H1 (cell line): Measurements from ENCODE around the gene RGS6. TPM values are rescaled to one million over a fixed set of nuclear protein-coding genes. Genes with fewer than 3 reads are reported as not detected.

Source experiments
- CTCF ChIA-PET: fragments of 300-600 bp; sonication (Branson Sonifier 250); formaldehyde crosslinking; loops from one replicate; lab custom pipeline; 2021; ENCODE audit not compliant: partially characterized antibody; lab: Charles Lee
- POLR2A ChIA-PET: fragments of 300-600 bp; sonication (Branson Sonifier 250); formaldehyde crosslinking; loops from one replicate; lab custom pipeline; 2021; ENCODE audit warnings: inconsistent platforms; ENCODE audit not compliant: partially characterized antibody; lab: Charles Lee
- DNase-seq, 2 experiments: peaks; one replicate each; pipeline versions ENCODE4 v3.0.0 to v3.0.0-alpha.2; 2010 to 2022; ENCODE audit warnings: low spot score in 2 of 2, low read depth in 1 of 2, mixed read lengths in 1 of 2
- FAIRE-seq: peaks from 2 replicates; lab custom pipeline; 2011; peaks lifted over from hg19 to GRCh38; lab: Jason Lieb, UNC
- H2AFZ ChIP-seq: 2 replicates; pipeline ENCODE4 v1.8.1; 2012; ENCODE audit warnings: low read length, inconsistent platforms
- H2AK5ac ChIP-seq: 2 replicates; pipeline ENCODE4 v1.6.1; 2013; ENCODE audit warnings: low read depth, low read length
- H2BK120ac ChIP-seq: replicated peaks from 2 replicates; pipeline ENCODE3; 2013; ENCODE audit warnings: low read depth, low read length, inconsistent platforms
- H2BK12ac ChIP-seq: 2 replicates; pipeline ENCODE4 v1.6.1; 2013; ENCODE audit warnings: low read depth, low read length
- H2BK15ac ChIP-seq: 2 replicates; pipeline ENCODE4 v1.6.1; 2013; ENCODE audit warnings: low read length
- H2BK20ac ChIP-seq: 2 replicates; pipeline ENCODE4 v1.6.1; 2013; ENCODE audit warnings: low read length
- H2BK5ac ChIP-seq: 2 replicates; pipeline ENCODE4 v1.6.1; 2013; ENCODE audit warnings: low read depth, low read length
- H3K14ac ChIP-seq: 2 replicates; pipeline ENCODE4 v1.6.1; 2013; ENCODE audit warnings: inconsistent platforms; ENCODE audit not compliant: insufficient read length
- H3K18ac ChIP-seq: 2 replicates; pipeline ENCODE4 v1.6.1; 2013; ENCODE audit warnings: low read length; ENCODE audit errors: extremely low read depth
- H3K23ac ChIP-seq: 2 replicates; pipeline ENCODE4 v1.6.1; 2013; ENCODE audit warnings: inconsistent platforms; ENCODE audit not compliant: insufficient read length
- H3K23me2 ChIP-seq: 2 replicates; pipeline ENCODE4 v1.6.1; 2013; ENCODE audit warnings: low read depth, low read length
- H3K27ac ChIP-seq: 2 replicates; pipeline ENCODE4 v1.6.1; 2011; ENCODE audit warnings: low read depth, low read length, inconsistent platforms
- H3K27me3 ChIP-seq, 4 experiments: replicated peaks in 1 of 4; 1 replicate in 1 of 4; 2 replicates in 3 of 4; pipeline versions ENCODE4 v1.6.1 to v1.8.1; 2011 to 2013; ENCODE audit warnings: low read length in 3 of 4, mild to moderate bottlenecking in 3 of 4, inconsistent platforms in 2 of 4, mixed read lengths in 2 of 4, moderate library complexity in 1 of 4; ENCODE audit not compliant: control insufficient read depth in 3 of 4, insufficient read depth in 3 of 4; ENCODE audit errors: extremely low read depth in 1 of 4
- H3K36me3 ChIP-seq, 4 experiments: 2 replicates each; pipeline versions ENCODE4 v1.6.1 to v1.8.1; 2011 to 2013; ENCODE audit warnings: mild to moderate bottlenecking in 4 of 4, low read length in 3 of 4, moderate library complexity in 2 of 4, control low read depth in 1 of 4, inconsistent platforms in 1 of 4; ENCODE audit not compliant: insufficient read depth in 4 of 4, control insufficient read depth in 2 of 4
- H3K4ac ChIP-seq: replicated peaks from 2 replicates; pipeline ENCODE3; 2013; ENCODE audit warnings: low read length, low read depth, mixed read lengths, inconsistent platforms; ENCODE audit not compliant: insufficient read length
- H3K4me1 ChIP-seq, 4 experiments: replicated peaks in 1 of 4; 1 replicate in 1 of 4; 2 replicates in 3 of 4; pipeline versions ENCODE4 v1.6.1 to v1.8.1; 2011 to 2013; ENCODE audit warnings: low read length in 3 of 4, inconsistent platforms in 2 of 4, mixed read lengths in 1 of 4; ENCODE audit not compliant: insufficient read depth in 4 of 4, control insufficient read depth in 3 of 4
- H3K4me2 ChIP-seq, 2 experiments: 2 replicates each; pipeline versions ENCODE4 v1.6.1 to v1.8.1; 2011 to 2013; ENCODE audit warnings: low read depth in 2 of 2, low read length in 2 of 2, control low read depth in 1 of 2, inconsistent platforms in 1 of 2, mild to moderate bottlenecking in 1 of 2; ENCODE audit not compliant: insufficient read depth in 1 of 2
- H3K4me3 ChIP-seq, 4 experiments: fragments of 200-600, 300-600 bp in 1 of 4; sonication (generic), shearing (Covaris generic), sonication (Bioruptor Twin) in 1 of 4; 2 replicates each; pipeline versions ENCODE4 v1.5.1 to v1.8.1; 2011 to 2016; ENCODE audit warnings: low read length in 4 of 4, low read depth in 3 of 4, control low read depth in 2 of 4, inconsistent platforms in 2 of 4, mild to moderate bottlenecking in 2 of 4, mixed read lengths in 1 of 4, moderate library complexity in 1 of 4; ENCODE audit not compliant: insufficient read depth in 2 of 4; ENCODE audit errors: extremely low read depth in 1 of 4
- H3K56ac ChIP-seq: replicated peaks from 2 replicates; pipeline ENCODE3; 2013; ENCODE audit warnings: low read depth, mild to moderate bottlenecking, mixed read lengths, low read length, inconsistent platforms; ENCODE audit not compliant: insufficient read length
- H3K79me1 ChIP-seq: 2 replicates; pipeline ENCODE4 v1.6.1; 2013; ENCODE audit warnings: low read depth, low read length, control low read depth
- H3K79me2 ChIP-seq, 2 experiments: 2 replicates each; pipeline versions ENCODE4 v1.6.1 to v1.8.1; 2012 to 2013; ENCODE audit warnings: low read length in 2 of 2, mild to moderate bottlenecking in 2 of 2, inconsistent platforms in 1 of 2; ENCODE audit not compliant: insufficient read depth in 2 of 2, control insufficient read depth in 1 of 2
- H3K9ac ChIP-seq, 4 experiments: replicated peaks in 1 of 4; 1 replicate in 1 of 4; 2 replicates in 3 of 4; pipeline versions ENCODE4 v1.6.1 to v1.8.1; 2011 to 2013; ENCODE audit warnings: low read depth in 3 of 4, low read length in 3 of 4, control low read depth in 2 of 4, mild to moderate bottlenecking in 2 of 4, moderate library complexity in 2 of 4, inconsistent platforms in 1 of 4; ENCODE audit errors: extremely low read depth in 1 of 4
- H3K9me3 ChIP-seq, 2 experiments: 2 replicates each; pipeline versions ENCODE4 v1.6.1 to v1.8.1; 2012 to 2013; ENCODE audit warnings: mild to moderate bottlenecking in 2 of 2, moderate library complexity in 2 of 2, control low read depth in 1 of 2, inconsistent platforms in 1 of 2, low read depth in 1 of 2, low read length in 1 of 2, mixed read lengths in 1 of 2; ENCODE audit not compliant: insufficient read depth in 2 of 2
- H4K20me1 ChIP-seq, 2 experiments: replicated peaks in 1 of 2; 2 replicates each; pipeline versions ENCODE3 to v1.8.1; 2011 to 2013; ENCODE audit warnings: inconsistent platforms in 2 of 2, low read length in 2 of 2, mild to moderate bottlenecking in 1 of 2; ENCODE audit not compliant: insufficient read depth in 2 of 2, control insufficient read depth in 1 of 2
- H4K5ac ChIP-seq: 2 replicates; pipeline ENCODE4 v1.6.1; 2013; ENCODE audit warnings: low read length, low read depth, mixed read lengths, inconsistent platforms; ENCODE audit not compliant: insufficient read length
- H4K8ac ChIP-seq: 2 replicates; pipeline ENCODE4 v1.8.0; 2013; ENCODE audit warnings: mild to moderate bottlenecking, moderate library complexity, low read length, inconsistent platforms; ENCODE audit not compliant: insufficient read depth; ENCODE audit errors: extremely low read depth
- H4K91ac ChIP-seq: replicated peaks from 2 replicates; pipeline ENCODE3; 2013; ENCODE audit warnings: low read length, mixed read lengths, inconsistent platforms; ENCODE audit not compliant: insufficient read length
- CHD1 ChIP-seq: IDR thresholded peaks from 2 replicates; pipeline ENCODE4 v1.6.1; 2012; ENCODE audit warnings: low read depth, low read length, improper control_type of control experiment
- CTCF ChIP-seq, 3 experiments: IDR thresholded peaks; 1 replicate in 2 of 3; 2 replicates in 1 of 3; pipeline versions ENCODE4 v1.5.1 to v1.6.1; 2011; ENCODE audit warnings: low read length in 3 of 3, mild to moderate bottlenecking in 3 of 3, inconsistent platforms in 2 of 3, low read depth in 1 of 3, moderate library complexity in 1 of 3; ENCODE audit not compliant: insufficient read depth in 1 of 3; ENCODE audit errors: control extremely low read depth in 1 of 3
- EGR1 ChIP-seq: IDR thresholded peaks from 2 replicates; pipeline ENCODE4 v1.6.1; 2011; ENCODE audit warnings: low read depth, low read length, borderline replicate concordance
- MAFK ChIP-seq: IDR thresholded peaks from 2 replicates; pipeline ENCODE4 v1.6.1; 2012; ENCODE audit warnings: low read depth, mild to moderate bottlenecking, improper control_type of control experiment, low read length
- MAX ChIP-seq: IDR thresholded peaks from 2 replicates; pipeline ENCODE4 v1.6.1; 2012; ENCODE audit warnings: inconsistent platforms
- PHF8 ChIP-seq: fragments of 200-600 bp; sonication (generic); conservative IDR thresholded peaks from 2 replicates; pipeline ENCODE4 v1.7.1; 2012; ENCODE audit warnings: low read depth, mild to moderate bottlenecking, inconsistent platforms, low read length, moderate library complexity
- POU5F1 ChIP-seq: IDR thresholded peaks from 2 replicates; pipeline ENCODE4 v1.6.1; 2011; ENCODE audit warnings: low read depth, mild to moderate bottlenecking, low read length, moderate library complexity
- RBBP5 ChIP-seq: IDR thresholded peaks from 2 replicates; pipeline ENCODE4 v1.7.1; 2012; ENCODE audit warnings: low read depth, mild to moderate bottlenecking, inconsistent platforms, low read length, moderate library complexity, borderline replicate concordance
- SAP30 ChIP-seq: fragments of 300-600 bp; sonication (generic); IDR thresholded peaks from 2 replicates; pipeline ENCODE4 v1.7.1; 2012; ENCODE audit warnings: low read length, moderate library complexity, mild to moderate bottlenecking, inconsistent platforms; ENCODE audit not compliant: insufficient read depth, insufficient replicate concordance
- SIX5 ChIP-seq: IDR thresholded peaks from 2 replicates; pipeline ENCODE4 v1.6.1; 2011; ENCODE audit warnings: mild to moderate bottlenecking, low read depth, low read length
- SP1 ChIP-seq: IDR thresholded peaks from 2 replicates; pipeline ENCODE4 v1.6.1; 2011; ENCODE audit warnings: low read depth, low read length
- SP4 ChIP-seq: IDR thresholded peaks from 2 replicates; pipeline ENCODE4 v1.6.1; 2012; ENCODE audit warnings: low read length, inconsistent platforms
- WGBS, 2 experiments: shearing (Covaris generic) in 1 of 2; methylation state at CpG; one replicate each; pipeline versions ENCODE4 v1.1.6 to v1.1.7; 2013 to 2015; ENCODE audit warnings: low lambda C conversion rate in 2 of 2, mixed read lengths in 2 of 2, inconsistent platforms in 1 of 2, low coverage in 1 of 2, missing lambda C conversion rate in 1 of 2; ENCODE audit not compliant: insufficient replicate concordance in 2 of 2, insufficient coverage in 1 of 2, insufficient read length in 1 of 2; ENCODE audit errors: extremely low coverage in 1 of 2, missing lambda C conversion rate in 1 of 2; 5-methylcytosine and 5-hydroxymethylcytosine counted together
- polyA plus RNA-seq, 7 experiments: library from polyadenylated mRNA; depleted of rRNA in 3 of 7; stranded (reverse) in 5 of 7; unstranded in 2 of 7; fragments of >200 nt in 5 of 7; fragments of 200-250 nt in 2 of 7; gene quantifications; 1 replicate in 5 of 7; 2 replicates in 1 of 7; 4 replicates in 1 of 7; pipeline versions ENCODE4 v1.2.1 to v1.2.3, GENCODE V29; 2011 to 2013; ENCODE audit warnings: missing spikeins in 2 of 7, mixed read lengths in 2 of 7
- total RNA-seq: library from RNA; stranded (reverse); fragmentation: NEBNext Ultra II Directional; extraction: Animal tissue kit (Norgen Biotek cat#: 25700); gene quantifications from 2 replicates; pipeline ENCODE4 v1.2.1, GENCODE V29; 2021

Gene RGS6
- total and polyA plus RNA-seq, 2 of the 8 experiments (the other 6 are each of a cell fraction or from before 2014, with no cell fraction given): 0.26 to 1.1 TPM

DNA sequence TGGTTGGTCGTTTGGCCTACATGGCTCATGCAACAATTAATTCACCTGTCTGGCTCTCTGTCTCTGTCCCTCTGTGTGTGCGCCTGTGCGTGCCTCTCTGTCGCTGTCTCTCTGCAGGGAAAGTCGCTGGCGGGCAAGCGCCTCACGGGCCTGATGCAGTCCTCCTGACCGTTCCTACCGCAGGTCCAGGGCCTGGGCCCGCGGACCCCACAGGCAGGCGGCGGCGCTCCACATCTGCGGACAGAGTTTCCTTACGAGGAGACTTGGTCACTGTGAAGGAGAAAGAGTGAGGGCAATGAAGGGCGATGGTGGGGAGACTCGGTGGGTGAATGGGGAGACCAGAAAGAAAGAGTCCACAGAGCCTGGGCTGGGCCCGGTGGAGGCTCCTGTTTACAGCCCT lies 630.1 kb downstream of the RGS6 start:
- no peak overlapping the region for H2BK5ac ChIP-seq
- H4K91ac ChIP-seq: no peak overlapping the region
- H3K79me2 ChIP-seq: no peaks in the 10 kb centered on the region
- no peak overlapping the region; the same call in 1 of the 2 replicates for H4K8ac ChIP-seq
- no peak overlapping the region for H3K23ac ChIP-seq
- no peak overlapping the region for H3K4me3 ChIP-seq
- no peak overlapping the region for H2AK5ac ChIP-seq
- H4K5ac ChIP-seq: no peak overlapping the region
- no peaks in the 10 kb centered on the region for H4K20me1 ChIP-seq
- no peak overlapping the region for H2BK20ac ChIP-seq
- no peak overlapping the region for H3K4me2 ChIP-seq
- no peaks in the 10 kb centered on the region for H3K79me1 ChIP-seq
- H3K4me1 ChIP-seq: peaks cover 3 to 8% (median 5%) of the 10 kb centered on the region in 4 experiments; a peak in 4 of 7 replicates
- H3K9ac ChIP-seq: no peak overlapping the region
- 95% methylated on average over 19 of the region's 20 CpGs; no CpG with 5 or more reads in 1 of the 2 experiments for WGBS, 2 experiments
- no peak overlapping the region for H3K56ac ChIP-seq
- ChIA-PET CTCF (no interaction called here), POLR2A (interaction anchor here (1.1 kb wide), 1 partner anchor 15 kb away, joined by 3 read pairs; no protein-coding TSS in a partner anchor)
- H2BK15ac ChIP-seq: no peak overlapping the region
- H3K36me3 ChIP-seq: no peaks in the 10 kb centered on the region
- no peak overlapping the region for H3K14ac ChIP-seq
- no peak overlapping the region for H3K27ac ChIP-seq
- no peaks in the 10 kb centered on the region for H3K27me3 ChIP-seq
- H3K18ac ChIP-seq: no peak overlapping the region
- H3K9me3 ChIP-seq: no peaks in the 10 kb centered on the region
- H3K4ac ChIP-seq: no peak overlapping the region
- DNase-seq: no peak
- no peaks in the 10 kb centered on the region; the same call in 1 of the 2 replicates for H3K23me2 ChIP-seq
- no peak overlapping the region for H2AFZ ChIP-seq
- FAIRE-seq: no peak
- H2BK120ac ChIP-seq: no peak overlapping the region
- no peak overlapping the region for H2BK12ac ChIP-seq
- TF ChIP-seq MAX (no peak), SP4 (no peak), CHD1 (no peak), PHF8 (no peak), RBBP5 (no peak), CTCF (IDR thresholded peaks at IDR 0.05; ENCODE audit: control extremely low read depth in 1 of 3, insufficient read depth in 1 of 3, low read depth in 1 of 3, low read length in 3 of 3) (no peak), POU5F1 (no peak), SP1 (no peak), SIX5 (no peak), SAP30 (no peak), EGR1 (no peak), MAFK (no peak)
